Articular chondrocyte of knee joint (primary cell): ENCODE results near the gene SULT1C4. TPM values are rescaled to one million over a fixed set of nuclear protein-coding genes. Genes with fewer than 3 reads are reported as not detected.

Experiments
- small RNA-seq: library from RNA; depleted of rRNA; stranded (forward); fragments of <200 nt; gene quantifications from one replicate; pipeline ENCODE3, GENCODE V24; 2012
- total RNA-seq: library from RNA; depleted of rRNA; stranded (reverse); fragments of >200 nt; gene quantifications from 2 replicates; pipeline ENCODE4 v1.2.3, GENCODE V29; 2012

The SULT1C4 gene
- total RNA-seq = 0.26 and 0.32 TPM in 2 replicates

GRCh38 chr2:108377815-108378630 lies at the start of gene SULT1C4:
Gene SULT1C4, plus strand, starts transcription at chr2:108377954. Its CDS starts 384 bp downstream, at chr2:108378338.

Small RNA genes within 50 kb of the gene (small RNA-seq; reads per million reads assigned to genes)
- not detected for gene SMIM12P1

Other genes with a start within 250 kb of the SULT1C4 start
- not detected in 2 replicates for gene SULT1C3, start 138.0 kb upstream of the SULT1C4 start, total RNA-seq
- 0.54 and 0.91 TPM in 2 replicates for gene SULT1C2, start 89.1 kb upstream of the SULT1C4 start, total RNA-seq
- 45.5 and 49.0 TPM in 2 replicates for gene GCC2, start 71.3 kb downstream of the SULT1C4 start, total RNA-seq
- 79.2 and 86.2 TPM in 2 replicates for gene LIMS1, start 156.5 kb downstream of the SULT1C4 start, total RNA-seq